ENCODE measurements around the gene UNC5C.

The UNC5C gene

DNA sequence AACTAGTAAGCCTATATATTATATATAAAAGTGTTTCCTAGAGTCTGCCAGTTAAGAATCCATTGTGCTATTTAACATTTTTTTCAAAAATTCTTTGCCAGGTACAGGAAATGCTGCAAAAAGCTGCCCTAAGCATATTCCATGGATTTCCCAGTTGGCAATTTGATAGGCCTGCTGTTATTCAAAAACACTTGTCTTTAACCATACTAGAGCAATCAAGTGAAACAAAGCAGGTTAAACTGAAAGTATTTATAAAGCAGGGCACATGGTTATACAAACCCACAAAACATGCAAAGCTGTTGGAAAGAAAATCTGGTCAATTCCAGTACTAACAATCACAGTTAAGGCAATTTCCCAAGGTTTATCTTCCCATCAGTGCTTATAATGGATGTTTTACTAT lies 159.9 kb downstream of the UNC5C start:
- DNase-seq, result no peak

DNA sequence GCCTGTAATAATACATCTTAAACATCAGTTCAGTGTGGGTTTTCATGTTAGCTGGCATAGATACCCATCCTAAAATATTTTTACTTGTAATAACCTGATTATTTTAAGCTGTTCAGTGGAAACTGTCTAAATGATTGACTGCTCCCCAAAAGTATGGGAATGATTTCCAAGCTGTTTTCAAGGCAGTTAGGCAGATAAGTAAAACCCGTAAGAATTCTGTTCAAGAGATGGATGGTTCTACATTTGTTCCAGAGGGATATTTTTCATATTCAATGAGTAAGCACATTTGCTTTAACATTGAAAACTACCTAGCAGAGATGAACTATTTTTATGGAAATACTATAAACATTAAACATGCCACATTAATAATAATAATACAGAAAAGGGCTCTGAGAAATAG lies 161.1 kb downstream of the UNC5C start:
- DNase-seq, result no peak

- no peak for DNase-seq
Measured at GRCh38 chr4:95386410-95386809, 162.4 kb downstream of the UNC5C start.

DNA sequence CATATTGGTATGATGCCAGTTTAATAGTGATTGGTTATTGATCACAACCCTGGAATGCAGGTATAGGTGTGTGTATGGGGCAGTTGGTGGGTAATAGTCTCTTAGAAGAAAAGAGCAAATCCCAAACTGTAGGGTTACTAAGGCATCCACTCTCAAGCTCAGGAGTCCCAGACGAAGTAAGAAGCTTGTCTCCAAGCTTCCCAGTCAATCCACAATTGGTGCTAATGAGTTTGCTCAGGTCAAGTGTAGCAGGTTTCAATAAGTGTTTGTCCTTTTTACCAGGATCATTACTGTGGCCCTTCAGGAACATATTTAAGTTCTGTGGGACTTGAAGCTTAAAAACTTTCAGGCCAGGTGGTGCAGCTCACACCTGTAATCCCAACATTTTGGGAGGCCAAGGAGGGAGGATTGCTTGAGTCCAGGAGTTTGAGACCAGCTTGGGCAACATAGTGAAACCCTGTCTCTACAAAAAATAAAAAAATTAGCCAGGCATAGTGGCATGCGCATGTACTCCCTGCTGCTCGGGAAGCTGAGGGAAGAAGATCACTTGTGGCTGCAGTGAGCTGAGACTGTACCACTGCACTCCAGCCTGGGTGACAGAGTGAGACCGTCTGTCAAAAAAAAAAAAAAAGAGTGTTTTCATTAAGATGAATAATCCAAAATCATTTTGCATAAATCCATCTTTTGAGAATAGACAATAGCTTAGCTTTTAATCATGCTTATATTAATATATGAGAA lies 166.8 kb downstream of the UNC5C start:
- no peak for DNase-seq

GRCh38 chr4:95379633-95380032 lies 169.1 kb downstream of the UNC5C start:
- no peak for DNase-seq

DNA sequence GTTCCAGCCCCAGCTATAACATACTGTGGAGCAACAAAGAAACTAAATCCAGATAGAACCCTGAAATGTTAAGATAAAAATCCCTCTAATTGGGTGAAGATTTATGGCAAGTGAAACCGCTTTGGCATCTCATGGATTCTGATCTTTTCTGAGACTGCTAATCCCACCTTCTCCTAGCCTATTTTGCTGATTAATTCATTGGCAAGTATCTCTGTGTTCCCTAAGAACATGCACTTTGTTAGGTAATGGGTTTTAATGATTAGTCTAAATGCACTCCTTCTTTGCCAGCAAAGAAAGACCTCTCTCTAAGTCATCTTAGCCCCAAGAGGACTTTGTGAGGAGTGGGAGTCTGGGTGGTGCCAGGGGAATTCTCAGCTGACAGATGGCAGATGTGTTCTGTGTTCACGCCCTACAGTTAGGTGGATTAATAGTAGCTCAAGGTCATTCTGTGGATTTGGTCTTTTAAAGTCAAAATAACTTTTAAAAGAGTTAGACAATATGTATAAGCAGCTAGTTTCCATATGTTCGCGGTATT lies 171.3 kb downstream of the UNC5C start:
- DNase-seq, result no peak

- no peak for DNase-seq
Measured at GRCh38 chr4:95371476-95372224, 177.1 kb downstream of the UNC5C start.

GRCh38 chr4:95367824-95368223 lies 180.9 kb downstream of the UNC5C start:
- DNase-seq, result no peak

DNA sequence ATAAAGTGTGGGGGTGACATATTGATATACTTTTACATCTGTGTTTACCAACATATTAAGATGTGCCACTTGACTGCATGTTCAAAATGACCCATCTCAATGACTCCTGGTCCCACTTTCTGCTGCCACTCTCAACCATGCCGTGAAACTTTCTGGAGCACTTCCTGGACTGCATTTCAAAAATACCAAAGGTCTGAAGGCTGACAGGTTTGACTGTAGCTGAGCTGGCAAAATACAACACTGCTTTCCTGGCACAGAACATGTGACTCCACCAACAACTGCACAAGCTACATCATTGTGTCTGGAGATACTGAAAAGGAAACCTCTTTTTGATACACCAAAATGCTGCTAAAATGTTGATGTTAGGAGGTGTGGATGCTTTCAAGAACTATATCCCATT lies 184.8 kb downstream of the UNC5C start:
- DNase-seq, result no peak

- DNase-seq, result no peak
Measured at GRCh38 chr4:95363559-95363925, 185.2 kb downstream of the UNC5C start.

- no peak for DNase-seq
Measured at GRCh38 chr4:95362906-95363558, 185.7 kb downstream of the UNC5C start.

DNA sequence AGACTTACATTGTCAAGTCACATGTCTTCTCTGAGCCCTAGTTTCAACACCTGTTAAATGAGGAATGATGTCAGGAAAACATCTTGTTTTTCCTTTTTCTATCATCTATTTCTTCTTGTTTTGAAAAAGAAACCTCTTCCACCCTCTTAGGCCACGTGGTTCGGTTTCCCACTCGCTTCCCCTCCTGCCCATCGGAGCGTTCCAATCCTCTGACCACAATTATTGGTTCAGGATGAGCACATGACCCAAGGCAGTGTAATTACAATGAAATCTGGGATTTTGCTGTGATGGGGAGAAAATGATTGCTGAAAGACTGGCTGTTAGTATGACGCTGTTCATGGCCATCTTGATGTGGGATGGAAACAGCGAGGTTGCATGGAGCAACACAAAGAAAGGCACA lies 186.7 kb downstream of the UNC5C start:
- no peak for DNase-seq

DNA sequence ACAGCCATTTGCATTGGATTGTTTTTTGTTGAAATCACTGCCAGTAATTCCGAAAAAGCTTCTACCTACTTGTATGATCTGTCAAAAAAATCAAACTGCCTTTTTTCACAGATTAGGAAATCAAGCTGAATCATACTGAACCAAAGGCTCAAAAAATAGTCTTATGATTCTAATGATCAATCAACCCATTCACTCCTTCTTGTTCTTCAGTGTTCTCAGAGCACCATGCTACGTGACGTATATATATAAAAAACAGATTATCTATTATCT lies 187.1 kb downstream of the UNC5C start:
- DNase-seq, result no peak

GRCh38 chr4:95360906-95361695 lies 187.7 kb downstream of the UNC5C start:
- no peak for DNase-seq

- DNase-seq, result no peak
Measured at GRCh38 chr4:95360256-95360903, 188.4 kb downstream of the UNC5C start.

- no peak for DNase-seq
Measured at GRCh38 chr4:95358421-95358820, 190.4 kb downstream of the UNC5C start.

- DNase-seq, result no peak
Measured at GRCh38 chr4:95355021-95355420, 193.8 kb downstream of the UNC5C start.

GRCh38 chr4:95348418-95348817 lies 200.4 kb downstream of the UNC5C start:
- DNase-seq, result no peak

- DNase-seq, result no peak
Measured at GRCh38 chr4:95343235-95343634, 205.5 kb downstream of the UNC5C start.

- DNase-seq, result no peak
Measured at GRCh38 chr4:95340191-95340590, 208.6 kb downstream of the UNC5C start.

DNA sequence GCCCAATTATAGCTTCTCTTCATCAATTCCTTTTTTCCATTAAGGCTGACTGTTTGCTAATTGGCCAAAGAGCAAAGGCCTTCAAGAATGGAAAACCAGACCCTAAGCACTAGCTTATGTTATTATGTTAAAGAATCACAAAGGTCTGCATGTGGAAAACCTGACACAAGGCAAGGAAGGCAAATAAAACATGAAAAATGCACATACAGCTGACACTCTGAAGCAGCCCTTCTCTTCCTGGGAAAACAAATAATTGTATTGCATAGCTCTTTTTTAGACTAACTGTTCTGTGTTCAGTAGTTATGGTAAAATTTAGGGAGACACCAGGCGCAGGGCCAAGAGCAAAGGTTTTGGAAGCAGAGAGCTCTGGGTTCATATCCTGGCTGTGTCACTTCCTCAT lies 223.1 kb downstream of the UNC5C start:
- no peak for DNase-seq

DNA sequence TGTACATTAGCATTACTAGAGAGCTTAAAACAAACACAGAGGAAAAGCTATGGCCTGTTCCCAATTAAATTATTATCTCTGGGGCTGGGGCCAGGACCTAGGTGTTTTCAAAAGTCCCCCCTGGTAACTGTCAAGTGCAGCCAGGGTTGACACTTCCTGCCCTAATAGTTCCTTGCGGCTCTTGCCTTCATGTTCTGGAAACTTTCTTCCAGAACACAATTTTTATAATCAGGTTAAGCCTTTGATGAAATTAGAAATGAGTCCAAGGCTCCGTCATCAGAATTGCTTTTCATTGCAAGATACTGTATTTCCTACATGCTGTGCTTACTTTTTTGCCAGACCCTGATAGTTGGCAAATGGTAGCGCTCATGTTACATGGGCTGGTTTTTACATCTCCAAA lies 229.6 kb downstream of the UNC5C start:
- DNase-seq, result no peak

- DNase-seq, result no peak
Measured at GRCh38 chr4:95318483-95318882, 230.3 kb downstream of the UNC5C start.
